GM23338 (cell line): ENCODE data around the gene SMOC2.

Experiments
- CREB1 ChIP-seq: fragments of 250-450 bp; sonication (Bioruptor Pico); IDR thresholded peaks from 2 replicates; pipeline ENCODE4 v1.5.0; 2020; ENCODE audit warnings: low read depth, mild to moderate bottlenecking, moderate library complexity
- CTCF ChIP-seq, 2 experiments: fragments of 200-600 bp in 1 of 2; sonication (generic) in 1 of 2; conservative IDR thresholded peaks; 2 replicates each; pipeline versions ENCODE4 v1.5.1 to v1.6.1; 2016 to 2017; ENCODE audit warnings: antibody characterized with exemption in 2 of 2, low read depth in 2 of 2, mild to moderate bottlenecking in 2 of 2, moderate library complexity in 1 of 2
- ETS1 ChIP-seq: IDR thresholded peaks from 2 replicates; pipeline ENCODE4 v1.6.1; 2016; ENCODE audit warnings: antibody characterized with exemption
- EZH2 ChIP-seq: fragments of 200-600 bp; sonication (generic); IDR thresholded peaks from one replicate; pipeline ENCODE4 v1.8.0; 2017; ENCODE audit warnings: antibody characterized with exemption, mild to moderate bottlenecking, low read depth; ENCODE audit not compliant: unreplicated experiment
- EZH2phosphoT487 ChIP-seq: fragments of 200-600 bp; sonication (generic); IDR thresholded peaks from one replicate; pipeline ENCODE4 v1.8.1; 2018; ENCODE audit warnings: antibody characterized with exemption; ENCODE audit not compliant: unreplicated experiment
- JUNB ChIP-seq: IDR thresholded peaks from one replicate; pipeline ENCODE4 v1.6.1; 2016; ENCODE audit warnings: antibody characterized with exemption; ENCODE audit not compliant: unreplicated experiment
- POLR2AphosphoS5 ChIP-seq: IDR thresholded peaks from 2 replicates; pipeline ENCODE4 v1.6.1; 2016; ENCODE audit warnings: antibody characterized with exemption, low read depth
- REST ChIP-seq: IDR thresholded peaks from one replicate; pipeline ENCODE4 v1.6.1; 2018; ENCODE audit warnings: antibody characterized with exemption; ENCODE audit not compliant: unreplicated experiment
- STAT1 ChIP-seq: IDR thresholded peaks from one replicate; pipeline ENCODE4 v1.6.1; 2016; ENCODE audit warnings: antibody characterized with exemption; ENCODE audit not compliant: unreplicated experiment
- ZNF114 ChIP-seq: fragments of 250-450 bp; sonication (Bioruptor Pico); IDR thresholded peaks from 2 replicates; pipeline ENCODE4 v1.5.0; 2020; ENCODE audit warnings: mild to moderate bottlenecking, moderate library complexity

GRCh38 chr6:168650671-168651111 is 209.7 kb downstream of the SMOC2 start:
- TF ChIP-seq CTCF (conservative IDR thresholded peaks at IDR 0.05; ENCODE audit: low read depth in 2 of 2) (no peak), ZNF114 (CRISPR knock-in tag) (no peak), REST (no peak), EZH2 (no peak), EZH2phosphoT487 (no peak), POLR2AphosphoS5 (no peak), CREB1 (CRISPR knock-in tag) (no peak), JUNB (no peak), ETS1 (no peak), STAT1 (no peak)
